IMR-90 (cell line): Measurements from ENCODE around the gene TTLL7.

Experiments
- CTCF ChIP-seq: conservative IDR thresholded peaks from 2 replicates; pipeline ENCODE4 v1.5.1; 2012; ENCODE audit warnings: mild to moderate bottlenecking, low read depth, low read length, improper control_type of control experiment
- ELK1 ChIP-seq: fragments of 150-350 bp; IDR thresholded peaks from 2 replicates; pipeline ENCODE4 v1.6.1; 2016; ENCODE audit warnings: low read depth, mild to moderate bottlenecking, low read length, moderate library complexity, borderline replicate concordance

GRCh38 chr1:83910461-83910860 is 88.5 kb downstream of the TTLL7 start:
- no peak for TF ChIP-seq CTCF
- no peak for TF ChIP-seq ELK1
